ENCODE measurements around the gene SCYL2.
"Not testable (repeated sequence)": the region's sequence is repeated elsewhere in the genome, so short reads cannot be mapped to it uniquely, and the experiment has no call there.

Gene SCYL2

GRCh38 chr12:100265107-100265506 lies 1.9 kb upstream of the SCYL2 start:
- DNase-seq = not testable (repeated sequence)

GRCh38 chr12:100265732-100266584 lies 1.0 kb upstream of the SCYL2 start:
- DNase-seq = no peak

- DNase-seq = no peak
Measured at GRCh38 chr12:100266585-100266834, 467 bp upstream of the SCYL2 start.

GRCh38 chr12:100267603-100268281 lies 765 bp downstream of the SCYL2 start:
- DNase-seq = peak in 9 of 58 donors; percentile 2 to 71 (median 52)

- DNase-seq = no peak
Measured at GRCh38 chr12:100268835-100269564, 2.0 kb downstream of the SCYL2 start.

GRCh38 chr12:100273782-100274181 lies 6.8 kb downstream of the SCYL2 start:
- no peak for DNase-seq

- no peak for DNase-seq
Measured at GRCh38 chr12:100274291-100274690, 7.3 kb downstream of the SCYL2 start.

- DNase-seq = no peak
Measured at GRCh38 chr12:100279159-100279558, 12.2 kb downstream of the SCYL2 start.

- DNase-seq = no peak
Measured at GRCh38 chr12:100279607-100280244, 12.7 kb downstream of the SCYL2 start.

GRCh38 chr12:100284556-100284955 lies 17.6 kb downstream of the SCYL2 start:
- DNase-seq = not testable (repeated sequence)

- DNase-seq = no peak
Measured at GRCh38 chr12:100289038-100289437, 22.1 kb downstream of the SCYL2 start.

- no peak for DNase-seq
Measured at GRCh38 chr12:100290016-100290415, 23.0 kb downstream of the SCYL2 start.

GRCh38 chr12:100293017-100293416 lies 26.0 kb downstream of the SCYL2 start:
- DNase-seq = no peak

- DNase-seq = not testable (repeated sequence)
Measured at GRCh38 chr12:100294366-100294765, 27.4 kb downstream of the SCYL2 start.

GRCh38 chr12:100295764-100296555 lies 29.0 kb downstream of the SCYL2 start:
- no peak for DNase-seq

- no peak for DNase-seq
Measured at GRCh38 chr12:100302081-100302480, 35.1 kb downstream of the SCYL2 start.

GRCh38 chr12:100303831-100304230 lies 36.9 kb downstream of the SCYL2 start:
- DNase-seq = no peak

- DNase-seq = not testable (repeated sequence)
Measured at GRCh38 chr12:100304334-100304733, 37.4 kb downstream of the SCYL2 start.

GRCh38 chr12:100308138-100308537 lies 41.2 kb downstream of the SCYL2 start:
- DNase-seq = not testable (repeated sequence)

- DNase-seq = no peak
Measured at GRCh38 chr12:100311317-100311716, 44.3 kb downstream of the SCYL2 start.

GRCh38 chr12:100317371-100317770 lies 50.4 kb downstream of the SCYL2 start:
- no peak for DNase-seq
